ENCODE measurements around the gene COA5.

COA5 gene, protein sequence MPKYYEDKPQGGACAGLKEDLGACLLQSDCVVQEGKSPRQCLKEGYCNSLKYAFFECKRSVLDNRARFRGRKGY

DNA sequence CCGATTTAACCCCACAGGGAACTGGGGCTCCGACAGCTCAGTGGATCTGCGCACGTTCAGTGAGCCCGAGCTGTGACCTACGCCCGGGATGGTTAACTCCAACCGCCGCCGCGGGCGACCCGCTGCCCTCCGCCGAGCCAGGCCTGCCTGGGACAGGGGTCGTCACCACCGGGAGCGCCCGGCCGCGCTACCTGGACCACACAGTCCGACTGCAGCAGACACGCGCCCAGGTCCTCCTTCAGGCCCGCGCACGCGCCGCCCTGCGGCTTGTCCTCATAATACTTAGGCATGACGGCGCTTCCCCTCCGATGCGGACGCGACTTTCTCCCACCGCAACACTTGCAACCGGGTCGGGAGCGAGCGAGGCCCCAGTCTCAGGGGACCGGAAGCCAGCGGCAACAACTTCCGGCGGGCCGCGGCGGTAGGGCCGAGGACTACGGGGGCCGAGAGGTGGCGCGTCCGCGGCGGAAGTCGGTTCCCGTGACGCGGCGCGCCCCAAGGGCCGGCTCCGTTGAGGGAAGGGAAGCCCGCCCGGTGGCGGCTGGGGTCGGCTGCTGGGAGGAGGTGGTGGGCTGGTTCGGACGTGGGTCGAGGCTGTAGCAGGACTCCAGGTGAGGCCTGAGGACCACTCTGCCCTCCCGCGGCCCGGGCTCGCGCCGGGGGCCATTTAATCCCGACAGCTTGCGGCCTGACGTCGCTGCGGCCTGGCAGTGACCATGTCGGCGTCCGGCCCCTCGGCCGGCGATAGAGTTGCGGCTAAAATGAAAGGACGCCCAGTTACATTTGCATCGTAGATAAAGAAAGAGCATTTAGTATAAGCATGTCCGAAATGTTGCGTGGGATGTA is at the start of gene COA5, which contains the start of gene UNC50:
COA5 (minus strand) TSS at position 397 of the 846 bp plus-strand sequence; CDS start at position 290, 107 bp downstream.
UNC50 (plus strand) TSS at position 474 of the 846 bp plus-strand sequence. CDS start 1,171 bp downstream, outside the sequence.
- DNase-seq: peak; percentile 92

DNA sequence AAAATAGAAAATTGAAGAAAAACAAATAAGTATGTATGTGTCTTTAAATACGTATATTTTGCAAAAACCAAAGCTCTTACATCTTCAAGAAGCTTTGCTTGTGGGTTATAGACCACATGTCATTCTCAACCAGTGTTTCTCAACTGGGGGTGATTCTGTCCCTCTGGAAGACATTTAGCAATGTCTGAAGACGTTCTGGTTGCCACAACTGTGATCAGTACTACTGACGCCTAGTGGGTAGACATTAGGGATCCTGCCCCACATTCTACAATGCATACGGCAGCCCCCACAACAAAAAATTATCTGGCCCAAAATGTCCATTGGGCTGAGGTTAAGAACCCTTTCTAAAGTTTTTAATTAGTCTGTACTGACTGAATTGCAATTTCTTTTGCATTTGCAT is 48.5 kb upstream of the COA5 start:
- DNase-seq: no peak

DNA sequence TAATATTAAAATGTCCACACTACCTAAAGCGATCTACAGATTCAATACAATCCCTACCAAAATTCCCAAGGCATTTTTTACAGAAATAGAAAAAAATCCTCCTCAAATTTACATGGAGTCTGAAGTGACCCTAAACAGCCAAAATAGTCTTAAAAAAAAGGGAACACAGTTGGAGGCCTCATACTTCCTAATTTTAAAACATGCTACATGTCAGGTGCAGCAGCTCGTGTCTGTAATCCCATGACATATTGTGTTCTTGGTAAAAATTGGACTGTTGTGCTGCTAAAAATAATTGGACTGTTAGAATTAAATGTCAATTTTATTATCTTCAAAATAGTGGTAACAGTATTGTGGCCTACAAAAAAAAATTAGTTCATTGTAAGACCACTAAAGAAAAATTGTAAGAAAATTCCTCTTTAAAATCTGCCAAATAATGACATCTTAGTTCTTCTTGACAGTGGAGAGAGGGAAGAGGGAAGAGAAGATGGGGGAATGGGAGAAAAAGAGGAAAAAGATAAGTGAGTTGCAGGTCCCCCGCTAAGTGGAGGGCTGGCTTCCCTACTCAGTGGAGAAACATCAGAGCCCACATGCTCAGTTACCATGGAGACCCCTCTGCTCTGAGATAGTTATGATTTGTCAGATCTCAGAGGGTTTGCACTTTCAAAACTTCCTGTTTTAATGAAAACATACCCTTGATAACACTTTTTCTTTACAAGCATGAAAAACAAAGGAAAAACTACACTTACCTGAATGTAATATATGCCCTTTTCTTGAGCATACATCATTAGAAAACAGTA is 46.6 kb upstream of the COA5 start:
- DNase-seq: no peak

DNA sequence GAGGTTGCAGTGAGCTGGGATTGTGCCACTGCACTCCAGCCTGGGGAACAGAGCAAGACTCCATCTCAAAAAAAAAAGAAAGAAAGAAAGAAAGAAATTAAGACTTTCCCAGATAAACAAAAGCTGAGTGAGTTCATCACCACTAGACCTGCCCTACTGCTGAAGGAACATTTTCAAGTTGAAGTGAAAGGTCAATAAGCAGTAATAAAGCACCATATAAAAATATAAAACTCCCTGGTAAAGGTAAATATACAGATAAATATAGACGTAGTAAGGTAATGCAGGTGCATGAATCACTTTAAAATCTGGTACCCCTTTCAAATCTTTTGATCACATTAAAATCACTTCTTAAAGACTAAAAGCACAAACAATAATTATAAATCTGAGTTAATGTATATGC is 42.7 kb upstream of the COA5 start:
- DNase-seq: no peak

DNA sequence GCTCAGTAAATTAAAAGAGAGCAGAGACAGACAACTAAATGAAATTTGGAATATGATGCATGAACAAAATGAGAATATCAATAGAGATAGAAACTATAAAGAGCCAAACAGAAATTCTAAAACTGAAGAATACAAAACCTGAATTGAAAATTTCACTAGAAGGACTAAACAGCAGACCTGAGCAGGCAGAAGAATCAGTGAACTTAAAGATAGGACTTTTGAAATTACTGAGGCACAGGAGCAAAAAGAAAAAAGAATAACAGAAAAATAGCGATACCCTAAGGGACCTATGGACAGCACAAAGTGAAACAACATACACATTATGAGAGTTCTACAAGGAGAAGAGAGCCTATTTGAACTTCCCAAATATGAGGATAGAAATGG is 41.7 kb upstream of the COA5 start:
- no peak for DNase-seq

DNA sequence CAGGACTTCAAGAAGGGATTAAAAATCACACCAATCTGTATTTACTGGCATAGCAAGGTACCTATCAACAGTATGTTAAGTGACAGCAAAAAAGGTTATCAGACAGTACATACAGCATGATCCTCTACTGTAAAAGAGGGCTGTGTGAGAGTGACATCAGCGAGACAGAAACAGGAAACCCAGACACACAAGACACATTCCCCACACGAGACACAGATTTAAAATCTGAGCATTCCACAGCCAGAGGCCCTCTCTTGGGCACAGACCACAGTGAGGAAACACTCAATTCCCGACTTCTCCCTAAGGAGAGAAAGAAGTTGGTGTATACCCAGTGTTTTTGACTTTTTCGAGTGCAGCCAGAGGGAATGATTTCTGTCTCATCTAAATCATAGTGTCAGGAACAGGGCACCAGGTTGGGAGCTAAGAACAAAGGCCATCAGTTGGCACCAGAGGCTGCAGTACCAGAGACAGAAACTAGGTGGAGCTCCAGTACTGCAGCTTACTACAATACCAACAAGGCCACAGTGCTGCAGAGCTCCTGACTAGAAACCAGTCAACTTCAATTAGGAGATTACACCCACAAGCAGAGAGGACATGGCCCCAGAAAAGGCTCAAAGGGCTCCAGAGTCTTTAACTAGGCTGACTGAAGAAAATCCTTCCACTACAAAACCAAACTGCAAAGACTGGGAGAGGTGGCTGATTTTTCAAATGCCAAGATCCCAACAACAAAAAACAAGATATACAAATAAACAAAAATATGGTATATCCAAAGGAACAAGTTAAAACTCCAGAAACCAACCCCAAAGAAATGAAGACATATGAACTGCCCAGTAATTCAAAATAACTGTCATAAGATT is 41.1 kb upstream of the COA5 start:
- peak; percentile 84 for DNase-seq

DNA sequence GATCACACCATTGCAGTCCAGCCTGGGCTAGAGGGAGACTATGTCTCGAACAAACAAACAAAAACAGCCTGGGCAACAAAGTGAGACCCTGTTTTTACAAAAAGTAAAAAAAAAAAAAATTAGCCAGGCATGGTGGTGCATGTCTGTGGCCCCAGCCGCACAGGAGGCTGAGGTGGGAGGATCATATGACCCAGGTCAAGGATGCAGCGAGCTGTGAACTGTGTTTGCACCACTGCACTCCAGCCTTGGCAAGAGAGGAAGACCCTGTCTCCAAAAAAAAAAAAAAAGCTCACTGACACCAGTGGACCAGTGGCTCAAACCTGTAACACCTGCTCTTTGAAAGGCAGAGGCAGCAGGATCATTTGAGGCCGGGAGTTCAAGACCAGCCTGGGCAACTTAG is 40.1 kb upstream of the COA5 start:
- DNase-seq: no peak

DNA sequence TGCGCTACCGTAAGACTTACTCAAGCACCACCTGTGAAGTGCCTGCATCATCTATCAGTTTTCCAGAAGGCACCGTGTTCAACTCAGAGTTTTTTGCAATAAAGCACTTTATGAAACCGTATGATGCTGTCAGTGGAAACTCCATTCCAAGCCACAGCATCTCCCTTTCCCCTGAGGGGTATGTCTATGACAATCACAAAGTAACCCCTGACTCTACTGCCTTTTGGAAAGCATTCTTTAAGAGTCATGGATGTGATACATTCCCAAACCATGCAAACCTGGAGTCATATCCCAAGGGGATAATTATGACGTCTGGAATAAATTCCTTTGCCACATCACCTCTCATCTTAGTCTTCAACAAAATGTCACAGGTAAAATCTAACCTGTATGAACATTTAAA is 39.3 kb upstream of the COA5 start:
- no peak for DNase-seq

DNA sequence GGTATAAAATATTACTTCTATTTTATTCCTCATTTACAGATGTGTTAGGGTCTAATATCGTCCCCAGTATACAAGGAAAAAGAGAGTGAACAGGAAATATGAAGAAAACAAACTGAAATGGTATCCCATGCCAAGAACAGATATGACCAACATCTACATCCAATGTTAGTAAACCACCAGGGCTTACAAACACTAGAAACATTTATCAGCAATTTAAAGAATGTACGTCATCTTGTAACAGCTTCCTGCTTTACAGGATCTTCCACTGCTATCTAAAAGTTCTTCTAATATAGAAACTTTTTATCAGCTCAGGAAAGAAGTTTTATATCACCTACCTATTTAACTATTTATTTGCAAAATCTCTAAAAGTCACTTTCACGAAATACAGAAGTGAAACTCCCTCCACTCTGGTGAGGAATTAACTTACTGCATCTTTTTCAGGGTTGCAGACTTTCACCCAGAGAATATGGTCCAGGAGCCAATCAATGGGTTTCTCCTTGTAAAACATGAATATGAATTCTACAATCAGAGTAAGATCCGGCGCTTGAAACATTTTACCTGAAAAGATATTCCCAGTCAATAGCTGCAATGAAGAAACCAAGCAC is 35.3 kb upstream of the COA5 start:
- no peak for DNase-seq

DNA sequence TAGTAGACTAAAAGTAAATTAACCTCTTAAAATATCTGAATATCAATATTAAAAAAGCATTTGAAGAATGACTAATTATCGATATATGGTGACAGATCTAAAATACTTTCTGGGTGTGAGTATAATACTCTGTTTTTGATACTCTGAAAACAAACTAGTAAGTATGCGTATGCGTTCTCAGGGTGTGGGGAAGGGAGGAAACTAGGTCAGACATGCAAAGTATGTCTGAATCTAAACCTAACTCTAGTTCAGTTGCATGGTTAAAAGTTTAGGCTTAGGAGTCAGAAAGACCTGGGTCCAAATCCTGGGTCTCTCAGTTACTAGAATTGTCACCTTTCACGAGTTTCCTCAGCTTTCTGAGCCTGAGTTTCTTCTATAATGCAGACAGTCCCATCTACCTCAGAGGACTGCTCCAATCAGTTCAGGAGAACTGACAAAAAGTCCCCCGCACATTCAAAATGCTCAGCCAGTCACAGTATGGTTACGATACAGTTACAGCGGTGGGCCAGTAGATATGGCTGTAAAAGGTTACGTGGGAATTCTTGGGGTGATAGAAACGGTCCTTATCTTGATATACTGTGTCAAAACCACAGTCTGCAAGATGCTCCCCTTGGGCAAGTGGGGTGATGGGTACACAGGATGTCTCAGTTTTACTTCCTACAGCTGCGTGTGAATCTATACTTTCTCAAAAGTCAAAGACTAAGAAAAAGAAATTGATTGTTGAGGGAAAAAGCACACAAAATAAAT is 29.3 kb upstream of the COA5 start:
- no peak for DNase-seq

DNA sequence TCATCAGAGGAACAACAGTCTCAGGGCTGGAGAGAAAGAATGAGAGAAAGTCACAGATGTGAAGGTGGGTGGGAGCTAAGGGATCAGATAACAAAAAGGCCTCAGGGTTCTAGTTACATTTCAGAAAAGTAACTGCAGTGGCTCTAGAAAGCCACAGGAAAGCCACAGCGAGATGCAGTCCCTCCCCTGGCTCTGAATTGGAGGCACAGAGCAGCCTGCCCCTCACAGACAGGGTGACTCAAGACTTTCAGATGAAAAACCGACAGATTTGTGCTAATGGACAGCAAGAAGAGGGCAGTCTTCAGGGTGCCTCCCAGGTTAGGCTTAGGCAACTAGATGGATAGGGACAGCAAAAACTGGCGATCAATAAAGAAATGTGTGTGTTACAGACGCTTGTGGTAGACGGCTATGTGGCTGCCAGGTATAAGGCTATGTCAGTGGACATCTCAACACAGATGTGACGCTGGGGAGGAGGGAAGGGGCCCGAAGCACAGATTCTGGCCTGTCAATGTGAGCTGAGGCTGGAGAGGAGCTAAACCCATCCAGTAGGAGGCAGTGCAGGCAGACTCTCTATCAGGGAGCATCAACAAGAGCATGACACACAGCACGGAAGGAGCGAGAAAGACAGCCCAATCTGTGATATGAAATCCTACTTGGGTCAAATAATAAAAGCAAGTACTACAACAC is 26.2 kb upstream of the COA5 start:
- DNase-seq: no peak

DNA sequence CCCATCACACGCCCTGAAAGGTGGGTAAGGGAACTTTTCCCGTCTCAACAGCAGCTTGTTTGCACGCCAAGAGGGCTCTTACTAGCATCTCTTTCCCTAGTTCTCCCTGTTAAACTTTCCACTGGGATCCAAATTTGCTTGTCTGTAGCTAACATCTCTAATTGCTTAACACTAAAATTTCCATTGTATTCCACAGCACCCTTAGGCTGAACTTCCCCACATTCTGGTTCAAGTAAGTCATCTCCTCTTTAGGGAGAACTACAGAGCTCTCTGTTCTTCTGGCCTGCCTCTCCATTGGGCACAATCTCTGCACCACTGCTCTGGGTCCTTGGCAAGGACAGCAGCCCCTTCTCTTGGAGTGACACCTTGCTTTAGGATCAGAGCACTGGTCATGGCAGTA is 24.0 kb upstream of the COA5 start:
- no peak for DNase-seq

DNA sequence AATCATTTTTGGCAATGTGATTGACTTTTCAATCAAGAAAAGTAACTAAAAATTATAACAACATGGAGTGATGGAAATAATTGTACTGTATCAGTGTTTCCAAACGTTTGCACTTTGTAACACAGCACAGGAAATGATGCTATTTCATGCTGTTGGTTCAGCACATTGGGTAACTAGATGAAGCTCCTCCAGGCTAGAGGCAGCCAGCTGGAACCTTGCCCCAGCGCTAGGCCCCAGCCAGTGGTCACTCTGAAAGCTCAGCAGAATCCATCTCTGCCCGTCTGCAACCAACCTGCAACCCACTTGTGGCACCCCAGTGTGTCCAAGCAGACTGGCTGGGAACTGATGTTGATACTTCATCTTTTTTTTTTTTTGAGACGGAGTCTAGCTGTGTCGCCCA is 15.3 kb upstream of the COA5 start:
- DNase-seq: no peak

DNA sequence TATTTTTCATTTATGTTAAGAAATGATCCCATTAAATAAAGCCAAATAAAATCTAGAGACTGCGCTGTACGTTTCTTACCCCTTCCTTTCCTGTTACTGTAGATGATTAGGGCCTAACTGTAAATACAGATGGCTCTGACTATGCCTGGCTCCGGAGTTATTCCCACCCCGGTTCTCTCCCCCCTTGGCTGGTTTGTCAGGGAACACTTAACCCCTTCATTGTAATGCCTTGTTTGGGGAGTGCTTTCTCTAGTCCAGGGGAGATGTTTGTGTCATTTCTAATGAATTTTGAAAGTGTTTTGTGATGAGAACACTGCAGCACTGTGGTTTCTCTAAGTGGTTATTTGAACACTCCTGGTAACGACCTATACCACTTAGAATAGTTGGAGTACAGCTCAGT is 8.8 kb upstream of the COA5 start:
- DNase-seq: no peak

DNA sequence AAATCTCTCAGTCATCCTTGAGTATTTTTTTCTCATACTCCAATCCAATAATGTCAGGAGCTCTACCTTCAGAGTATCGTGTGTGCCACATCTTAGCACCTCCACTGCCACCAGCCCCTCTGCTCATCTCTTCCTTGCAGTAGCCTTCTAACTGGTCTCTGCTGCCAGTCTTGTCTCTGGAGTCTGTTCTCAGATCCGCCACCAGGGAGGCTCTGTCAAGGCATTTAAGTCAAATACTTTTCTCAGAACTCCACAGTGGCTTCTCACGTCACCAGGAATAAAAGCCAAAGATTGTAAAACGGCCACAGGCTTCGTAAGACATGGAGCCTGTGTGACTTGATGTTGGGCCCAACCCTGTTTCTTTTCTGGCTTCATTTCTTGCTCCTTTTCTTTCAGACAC is 7.2 kb upstream of the COA5 start:
- DNase-seq: no peak

DNA sequence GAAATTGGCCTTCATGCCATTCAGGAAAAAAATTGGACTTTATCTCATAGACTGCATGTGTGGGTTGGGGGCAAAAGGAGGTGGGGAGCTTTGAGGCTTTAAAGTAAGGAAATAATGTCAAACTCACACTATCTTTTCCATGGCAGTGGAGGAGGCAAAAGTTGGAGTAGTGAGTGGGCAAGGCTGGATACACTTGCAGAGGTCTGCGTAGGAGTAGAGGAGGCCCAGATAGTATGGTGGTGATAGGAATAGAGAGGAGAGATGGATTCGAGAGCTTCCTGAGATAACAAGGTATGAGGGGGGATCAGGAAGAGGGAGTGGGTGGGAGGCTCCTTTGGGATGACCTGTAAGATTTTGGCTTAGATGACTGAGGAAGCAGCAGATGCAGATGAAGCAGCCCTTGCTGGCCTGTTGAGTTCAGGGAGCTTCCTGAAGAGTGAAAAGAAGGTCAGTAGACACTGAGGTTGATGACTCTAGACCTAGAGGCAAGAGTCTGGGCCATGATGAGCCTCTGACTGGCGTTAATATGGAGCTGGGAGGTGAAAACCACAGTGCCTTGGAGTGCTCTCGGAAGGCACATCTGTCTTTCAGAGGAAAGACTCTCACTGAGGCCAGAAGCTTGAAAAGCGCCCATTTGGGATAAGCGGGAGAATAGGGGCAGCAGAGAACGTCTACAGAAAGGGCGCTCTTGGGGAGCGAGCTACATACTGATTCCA is 5.9 kb upstream of the COA5 start:
- DNase-seq: no peak

DNA sequence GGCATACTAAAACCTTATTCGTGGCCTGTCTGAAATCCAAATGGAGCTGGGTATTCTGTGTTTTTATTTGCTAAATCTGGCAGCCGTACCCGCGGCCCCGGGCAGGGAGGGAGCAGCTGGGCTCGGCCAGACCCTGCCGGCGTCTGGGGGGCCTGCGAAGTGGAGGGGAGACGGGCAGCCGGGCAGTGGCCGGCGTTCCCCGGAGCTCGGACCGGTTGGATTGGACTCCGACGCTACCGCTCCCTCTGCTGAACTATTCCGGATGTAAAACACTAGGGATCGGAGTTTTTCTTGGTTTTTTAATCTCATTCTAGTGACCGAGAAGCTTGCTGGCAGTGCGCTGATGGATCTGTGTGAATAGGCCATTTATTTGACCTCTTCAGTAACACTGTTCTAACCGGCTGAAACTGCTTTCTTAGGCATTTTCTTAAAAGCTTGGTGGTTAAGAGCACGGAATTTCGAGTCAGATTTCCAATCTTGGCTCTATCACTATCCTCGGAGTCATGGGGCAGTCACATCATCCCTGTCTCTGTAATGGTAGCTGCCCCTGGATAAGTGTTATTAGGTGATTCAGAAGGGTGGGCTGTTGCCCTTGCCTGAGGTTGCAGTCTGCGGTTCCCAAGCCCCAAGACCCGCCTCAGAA is 771 bp upstream of the COA5 start:
- peak; percentile 54 for DNase-seq

DNA sequence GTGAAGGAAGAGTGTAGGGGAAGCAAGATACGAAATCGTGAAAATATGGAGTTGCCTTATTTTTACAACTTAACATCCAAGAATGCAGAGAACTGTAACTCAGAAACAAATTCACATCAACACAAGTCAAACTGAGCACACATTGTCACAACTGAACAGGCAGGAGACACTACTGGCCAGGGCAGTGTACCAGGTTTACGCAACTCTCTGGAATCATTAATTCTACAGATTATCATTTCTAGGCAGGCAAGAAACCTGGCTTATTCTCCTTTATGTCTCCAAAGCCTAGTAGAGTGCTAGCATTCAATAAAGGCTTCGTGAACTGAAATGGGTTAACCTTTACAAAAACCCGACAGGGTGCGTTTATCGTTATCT is 584 bp downstream of the COA5 start:
- no peak for DNase-seq

DNA sequence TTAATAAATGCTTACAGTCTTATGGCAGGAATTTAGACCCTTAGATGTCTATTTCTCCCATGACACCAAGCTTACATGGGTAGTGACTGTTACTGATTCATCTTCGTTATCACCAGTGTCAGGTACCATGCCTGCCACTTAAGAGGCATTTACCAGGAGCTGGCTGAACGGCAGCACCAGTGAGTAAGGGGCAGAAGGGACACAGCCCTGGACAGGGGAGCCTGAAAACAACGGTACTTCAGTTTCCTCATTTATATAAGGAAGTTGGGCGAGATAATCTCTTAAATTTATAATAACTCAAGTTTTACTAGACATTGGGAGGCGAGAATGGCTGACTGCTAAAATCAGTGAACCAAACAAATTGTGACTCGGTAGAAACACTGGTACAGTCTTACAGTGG is 1.2 kb downstream of the COA5 start:
- DNase-seq: no peak

DNA sequence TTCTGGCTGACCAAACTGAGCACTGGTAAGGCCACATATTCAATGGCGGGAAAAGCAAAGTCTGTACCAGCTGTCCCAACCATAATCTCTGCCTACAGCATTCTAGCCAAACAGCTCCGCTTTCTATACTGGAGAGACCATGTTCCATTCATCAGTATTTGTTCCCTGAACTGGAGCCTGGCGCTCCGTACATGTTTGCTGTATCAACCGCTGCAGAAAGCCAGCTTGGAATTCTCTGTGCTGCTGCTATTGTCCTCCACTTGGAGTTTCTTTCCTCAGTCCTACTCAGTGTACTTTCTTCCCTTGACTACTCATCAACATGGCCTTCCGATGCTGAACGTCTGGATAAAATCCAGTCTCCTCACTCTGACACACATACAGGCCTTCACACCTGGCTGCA is 1.9 kb downstream of the COA5 start:
- no peak for DNase-seq

Measured in femur (tissue), 1 donor.